ENCODE measurements around the gene TSPAN31. TPM values are rescaled to one million over a fixed set of nuclear protein-coding genes. Genes with fewer than 3 reads are reported as not detected.

TSPAN31 gene
- total RNA-seq, 4 donors from 2014 or later: 38.2 to 103 (median 51.0) TPM

DNA sequence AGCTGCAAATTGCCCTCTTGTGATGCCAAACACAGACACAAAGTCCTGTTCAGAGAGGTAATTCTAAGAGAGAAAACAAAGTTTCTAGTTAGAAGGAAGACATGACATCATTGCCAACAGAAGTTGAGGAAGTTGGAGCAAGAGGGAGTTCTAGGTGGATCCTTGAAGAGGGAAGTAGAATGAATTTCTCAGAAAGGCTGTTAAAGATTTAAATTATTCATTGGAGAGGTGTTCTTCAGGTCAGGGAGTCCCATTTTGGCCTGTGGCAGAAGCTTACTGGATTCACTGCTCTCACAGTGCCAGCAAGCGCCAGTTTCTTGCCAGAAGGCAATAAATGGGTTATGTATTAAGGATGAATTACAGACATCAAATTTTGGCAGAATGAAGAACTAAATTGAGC is 53.1 kb downstream of the TSPAN31 start:
- intact Hi-C loops (cut with DNase I; ENCODE audit: low total_unique reads): no loop called here
- Histone ChIP-seq H3K27me3 (no peaks in the 10 kb centered on the region), H3K36me3 (no peaks in the 10 kb centered on the region), H3K4me1 (no peaks in the 10 kb centered on the region), H3K9me3 (no peaks in the 10 kb centered on the region), H3K27ac (no peak overlapping the region), H3K4me3 (no peak overlapping the region)
- no peak for DNase-seq
- TF ChIP-seq POLR2A (IDR thresholded peaks at IDR 0.05): no peak
- TF ChIP-seq, protein P1, sequence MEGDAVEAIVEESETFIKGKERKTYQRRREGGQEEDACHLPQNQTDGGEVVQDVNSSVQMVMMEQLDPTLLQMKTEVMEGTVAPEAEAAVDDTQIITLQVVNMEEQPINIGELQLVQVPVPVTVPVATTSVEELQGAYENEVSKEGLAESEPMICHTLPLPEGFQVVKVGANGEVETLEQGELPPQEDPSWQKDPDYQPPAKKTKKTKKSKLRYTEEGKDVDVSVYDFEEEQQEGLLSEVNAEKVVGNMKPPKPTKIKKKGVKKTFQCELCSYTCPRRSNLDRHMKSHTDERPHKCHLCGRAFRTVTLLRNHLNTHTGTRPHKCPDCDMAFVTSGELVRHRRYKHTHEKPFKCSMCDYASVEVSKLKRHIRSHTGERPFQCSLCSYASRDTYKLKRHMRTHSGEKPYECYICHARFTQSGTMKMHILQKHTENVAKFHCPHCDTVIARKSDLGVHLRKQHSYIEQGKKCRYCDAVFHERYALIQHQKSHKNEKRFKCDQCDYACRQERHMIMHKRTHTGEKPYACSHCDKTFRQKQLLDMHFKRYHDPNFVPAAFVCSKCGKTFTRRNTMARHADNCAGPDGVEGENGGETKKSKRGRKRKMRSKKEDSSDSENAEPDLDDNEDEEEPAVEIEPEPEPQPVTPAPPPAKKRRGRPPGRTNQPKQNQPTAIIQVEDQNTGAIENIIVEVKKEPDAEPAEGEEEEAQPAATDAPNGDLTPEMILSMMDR (IDR thresholded peaks at IDR 0.05): no peak

Small RNAs within 50 kb of the gene (microRNA-seq; reads per million reads assigned to microRNA genes)
- gene MIR6759 (ENCODE audit: borderline microRNAs expressed, borderline replicate concordance): not detected

Other genes starting within 250 kb of the TSPAN31 start
- 10 to 100 TPM in 2 of 4 donors, 1 to 10 TPM in 2; 2.3 to 28.2 (median 9.8) TPM for gene DDIT3, start 224.5 kb upstream of the TSPAN31 start, total RNA-seq
- 100 to 1,000 TPM in 1 of 4 donors, 10 to 100 TPM in 3; 14.9 to 138 (median 17.1) TPM for gene MBD6, start 222.2 kb upstream of the TSPAN31 start, total RNA-seq
- gene DCTN2, start 197.8 kb upstream of the TSPAN31 start, total RNA-seq: 100 to 1,000 TPM; 117 to 175 (median 126) TPM
- 1 to 10 TPM in 3 of 4 donors, under 1 TPM in 1; 0.59 to 5.1 (median 1.9) TPM for gene KIF5A, start 195.0 kb upstream of the TSPAN31 start, total RNA-seq
- 10 to 100 TPM in 3 of 4 donors, 1 to 10 TPM in 1; 2.6 to 29.3 (median 18.8) TPM for gene PIP4K2C, start 153.8 kb upstream of the TSPAN31 start, total RNA-seq
- 10 to 100 TPM; 17.6 to 82.5 (median 40.9) TPM for gene DTX3, start 140.2 kb upstream of the TSPAN31 start, total RNA-seq
- 100 to 1,000 TPM in 1 of 4 donors, 10 to 100 TPM in 3; 52.9 to 205 (median 85.6) TPM for gene ARHGEF25, start 133.6 kb upstream of the TSPAN31 start, total RNA-seq
- gene B4GALNT1, start 111.8 kb upstream of the TSPAN31 start, total RNA-seq: 10 to 100 TPM in 1 of 4 donors, 1 to 10 TPM in 3; 2.9 to 14.1 (median 3.9) TPM
- gene OS9, start 50.9 kb upstream of the TSPAN31 start, total RNA-seq: 100 to 1,000 TPM; 189 to 339 (median 252) TPM
- 1 to 10 TPM in 3 of 4 donors, under 1 TPM in 1; 0.29 to 6.3 (median 2.6) TPM for gene AGAP2, start 6.3 kb upstream of the TSPAN31 start, total RNA-seq
- 100 to 1,000 TPM in 2 of 4 donors, 10 to 100 TPM in 2; 60.0 to 190 (median 110) TPM for gene CDK4, start 7.3 kb downstream of the TSPAN31 start, total RNA-seq
- 1 to 10 TPM in 3 of 4 donors, not detected in 1; 5.1 to 7.6 (median 6.8) TPM for gene MARCHF9, start 10.1 kb downstream of the TSPAN31 start, total RNA-seq
- gene CYP27B1, start 22.0 kb downstream of the TSPAN31 start, total RNA-seq: 1 to 10 TPM in 1 of 4 donors, under 1 TPM in 1, not detected in 2; 0.28 to 1.2 TPM
- 10 to 100 TPM in 3 of 4 donors, 1 to 10 TPM in 1; 5.1 to 22.4 (median 18.0) TPM for gene METTL1, start 27.1 kb downstream of the TSPAN31 start, total RNA-seq
- gene EEF1AKMT3, start 27.6 kb downstream of the TSPAN31 start, total RNA-seq: 10 to 100 TPM in 2 of 4 donors, 1 to 10 TPM in 2; 2.3 to 15.5 (median 11.5) TPM
- 10 to 100 TPM in 3 of 4 donors, 1 to 10 TPM in 1; 8.2 to 22.3 (median 16.7) TPM for gene TSFM, start 37.7 kb downstream of the TSPAN31 start, total RNA-seq
- 10 to 100 TPM in 1 of 4 donors, 1 to 10 TPM in 2, not detected in 1; 4.4 to 21.8 (median 5.1) TPM for gene AVIL, start 73.7 kb downstream of the TSPAN31 start, total RNA-seq
- gene CTDSP2, start 101.7 kb downstream of the TSPAN31 start, total RNA-seq: 100 to 1,000 TPM in 2 of 4 donors, 10 to 100 TPM in 2; 66.2 to 212 (median 90.9) TPM
- gene ATP23, start 196.5 kb downstream of the TSPAN31 start, total RNA-seq: 10 to 100 TPM in 1 of 4 donors, 1 to 10 TPM in 3; 4.9 to 59.1 (median 8.6) TPM

All from uterus (tissue), 4 donors.